H1 (cell line): Measurements from ENCODE around the gene INTS15. TPM values are rescaled to one million over a fixed set of nuclear protein-coding genes. Genes with fewer than 3 reads are reported as not detected.

Source experiments
- ATF3 ChIP-seq: IDR thresholded peaks from 2 replicates; pipeline ENCODE4 v1.6.1; 2011; ENCODE audit warnings: low read depth, mild to moderate bottlenecking, low read length; ENCODE audit not compliant: insufficient read depth
- CHD1 ChIP-seq: IDR thresholded peaks from 2 replicates; pipeline ENCODE4 v1.6.1; 2012; ENCODE audit warnings: low read depth, low read length, improper control_type of control experiment
- CHD7 ChIP-seq: fragments of 300-600 bp; sonication (generic); IDR thresholded peaks from 2 replicates; pipeline ENCODE4 v1.7.1; 2012; ENCODE audit warnings: low read length, moderate library complexity, mild to moderate bottlenecking, inconsistent platforms; ENCODE audit not compliant: insufficient replicate concordance
- PHF8 ChIP-seq: fragments of 200-600 bp; sonication (generic); conservative IDR thresholded peaks from 2 replicates; pipeline ENCODE4 v1.7.1; 2012; ENCODE audit warnings: low read depth, mild to moderate bottlenecking, inconsistent platforms, low read length, moderate library complexity
- SP2 ChIP-seq: IDR thresholded peaks from 2 replicates; pipeline ENCODE4 v1.6.1; 2012; ENCODE audit warnings: mild to moderate bottlenecking, low read length, inconsistent platforms
- SP4 ChIP-seq: IDR thresholded peaks from 2 replicates; pipeline ENCODE4 v1.6.1; 2012; ENCODE audit warnings: low read length, inconsistent platforms
- SRF ChIP-seq: IDR thresholded peaks from 2 replicates; pipeline ENCODE4 v1.6.1; 2011; ENCODE audit warnings: mild to moderate bottlenecking, low read depth, low read length, moderate library complexity
- USF2 ChIP-seq: IDR thresholded peaks from 2 replicates; pipeline ENCODE4 v1.6.1; 2011; ENCODE audit warnings: low read length, improper control_type of control experiment
- polyA plus RNA-seq, 7 experiments: library from polyadenylated mRNA; depleted of rRNA in 3 of 7; stranded (reverse) in 5 of 7; unstranded in 2 of 7; fragments of >200 nt in 5 of 7; fragments of 200-250 nt in 2 of 7; gene quantifications; 1 replicate in 5 of 7; 2 replicates in 1 of 7; 4 replicates in 1 of 7; pipeline versions ENCODE4 v1.2.1 to v1.2.3, GENCODE V29; 2011 to 2013; ENCODE audit warnings: missing spikeins in 2 of 7, mixed read lengths in 2 of 7
- total RNA-seq: library from RNA; stranded (reverse); fragmentation: NEBNext Ultra II Directional; extraction: Animal tissue kit (Norgen Biotek cat#: 25700); gene quantifications from 2 replicates; pipeline ENCODE4 v1.2.1, GENCODE V29; 2021

INTS15 gene
- total and polyA plus RNA-seq, 2 of the 8 experiments (the other 6 are each of a cell fraction or from before 2014, with no cell fraction given): 23.0 to 25.7 TPM

- TF ChIP-seq CHD7 (no peak), CHD1 (no peak), SP2 (no peak), USF2 (no peak), SP4 (no peak), PHF8 (no peak), ATF3 (no peak), SRF (no peak)
These were observed 28.8 kb downstream of the INTS15 start (continued) for GRCh38 chr7:6618621-6619020.
